ENCODE measurements around the gene MS4A18.
"Not testable (repeated sequence)": the region's sequence is repeated elsewhere in the genome, so short reads cannot be mapped to it uniquely, and the experiment has no call there.

Gene MS4A18

GRCh38 chr11:60700689-60701468 lies 23.6 kb upstream of the MS4A18 start:
- no peak for DNase-seq (ENCODE audit: low read depth)
- H3K4me3 ChIP-seq (ENCODE audit: low read length) = no peak overlapping the region
- TF ChIP-seq, protein P1, sequence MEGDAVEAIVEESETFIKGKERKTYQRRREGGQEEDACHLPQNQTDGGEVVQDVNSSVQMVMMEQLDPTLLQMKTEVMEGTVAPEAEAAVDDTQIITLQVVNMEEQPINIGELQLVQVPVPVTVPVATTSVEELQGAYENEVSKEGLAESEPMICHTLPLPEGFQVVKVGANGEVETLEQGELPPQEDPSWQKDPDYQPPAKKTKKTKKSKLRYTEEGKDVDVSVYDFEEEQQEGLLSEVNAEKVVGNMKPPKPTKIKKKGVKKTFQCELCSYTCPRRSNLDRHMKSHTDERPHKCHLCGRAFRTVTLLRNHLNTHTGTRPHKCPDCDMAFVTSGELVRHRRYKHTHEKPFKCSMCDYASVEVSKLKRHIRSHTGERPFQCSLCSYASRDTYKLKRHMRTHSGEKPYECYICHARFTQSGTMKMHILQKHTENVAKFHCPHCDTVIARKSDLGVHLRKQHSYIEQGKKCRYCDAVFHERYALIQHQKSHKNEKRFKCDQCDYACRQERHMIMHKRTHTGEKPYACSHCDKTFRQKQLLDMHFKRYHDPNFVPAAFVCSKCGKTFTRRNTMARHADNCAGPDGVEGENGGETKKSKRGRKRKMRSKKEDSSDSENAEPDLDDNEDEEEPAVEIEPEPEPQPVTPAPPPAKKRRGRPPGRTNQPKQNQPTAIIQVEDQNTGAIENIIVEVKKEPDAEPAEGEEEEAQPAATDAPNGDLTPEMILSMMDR (conservative IDR thresholded peaks at IDR 0.05; ENCODE audit: low read length) = no peak; the same call in 1 of the 2 replicates

- DNase-seq (ENCODE audit: low read depth) = no peak
- TF ChIP-seq, protein P1 (conservative IDR thresholded peaks at IDR 0.05; ENCODE audit: low read length) = no peak
- H3K4me3 ChIP-seq (ENCODE audit: low read length) = no peak overlapping the region
Observed at GRCh38 chr11:60701469-60701818, 23.1 kb upstream of the MS4A18 start.

- TF ChIP-seq, protein P1 (conservative IDR thresholded peaks at IDR 0.05; ENCODE audit: low read length) = no peak
- H3K4me3 ChIP-seq (ENCODE audit: low read length) = no peak overlapping the region
- no peak for DNase-seq (ENCODE audit: low read depth)
Observed at GRCh38 chr11:60703374-60703773, 21.1 kb upstream of the MS4A18 start.

- no peak for DNase-seq (ENCODE audit: low read depth)
- TF ChIP-seq, protein P1 (conservative IDR thresholded peaks at IDR 0.05; ENCODE audit: low read length) = no peak
- H3K4me3 ChIP-seq (ENCODE audit: low read length) = no peak overlapping the region
Observed at GRCh38 chr11:60705895-60706294, 18.6 kb upstream of the MS4A18 start.

DNA sequence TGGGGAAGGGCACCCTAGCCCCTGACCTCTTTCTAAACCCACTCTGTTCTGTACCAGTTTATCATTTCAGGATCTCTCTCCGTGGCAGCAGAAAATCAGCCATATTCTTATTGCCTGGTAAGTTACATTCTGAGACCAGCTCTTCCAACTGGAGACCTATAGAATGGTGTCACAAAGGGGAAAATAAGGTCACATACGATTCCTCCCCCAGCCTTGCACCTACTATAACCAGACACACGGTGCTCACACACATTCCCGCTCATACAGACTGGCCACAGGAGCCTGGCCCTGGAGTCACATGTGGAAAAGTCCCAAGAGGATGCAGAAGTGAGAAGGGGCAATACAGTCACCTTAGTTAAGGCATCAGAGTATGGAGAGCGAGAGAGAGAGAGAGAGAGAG lies 17.6 kb upstream of the MS4A18 start:
- TF ChIP-seq, protein P1 (conservative IDR thresholded peaks at IDR 0.05; ENCODE audit: low read length) = no peak
- H3K4me3 ChIP-seq (ENCODE audit: low read length) = no peak overlapping the region
- DNase-seq (ENCODE audit: low read depth) = no peak

DNA sequence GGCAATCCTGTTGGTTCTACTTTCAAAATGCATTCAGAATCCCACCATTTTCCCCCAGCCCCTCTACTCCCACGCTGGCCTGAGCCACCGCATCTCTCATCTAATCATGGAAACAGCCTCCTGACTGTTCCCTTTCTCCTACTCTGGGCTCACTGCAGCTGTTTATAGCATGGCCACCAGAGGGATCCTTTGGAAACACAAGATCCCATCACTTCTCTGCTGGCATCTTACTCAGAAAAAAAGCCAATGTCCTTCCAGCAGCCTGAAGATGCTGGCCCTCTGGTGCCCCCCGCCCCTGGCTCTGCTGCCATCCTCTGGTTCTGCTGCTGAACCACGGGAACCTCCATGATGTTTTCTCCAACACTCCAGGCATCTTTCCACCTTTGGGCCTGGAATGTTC lies 14.0 kb upstream of the MS4A18 start:
- DNase-seq (ENCODE audit: low read depth) = no peak
- H3K4me3 ChIP-seq (ENCODE audit: low read length) = no peak overlapping the region
- TF ChIP-seq, protein P1 (conservative IDR thresholded peaks at IDR 0.05; ENCODE audit: low read length) = no peak; the same call in 1 of the 2 replicates

DNA sequence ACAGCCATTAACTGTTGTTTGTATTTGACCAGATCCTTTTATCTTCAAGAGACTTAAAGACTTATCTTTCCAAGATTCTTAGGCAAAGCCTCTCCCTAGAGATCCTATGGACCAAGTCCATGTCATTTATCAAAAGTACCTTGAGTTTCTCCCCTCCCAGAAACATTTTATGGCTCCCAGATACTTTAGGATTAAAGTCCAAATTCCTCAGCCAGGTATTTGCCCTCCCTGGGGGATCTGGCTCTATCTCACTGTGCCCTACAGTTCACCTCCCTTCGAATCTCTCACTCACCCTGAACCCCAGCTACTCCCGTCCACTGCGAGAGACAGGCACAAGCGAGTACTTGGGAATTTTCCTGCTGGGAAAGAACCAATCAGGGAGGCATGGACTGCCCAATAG lies 13.2 kb upstream of the MS4A18 start:
- TF ChIP-seq, protein P1 (conservative IDR thresholded peaks at IDR 0.05; ENCODE audit: low read length) = no peak
- DNase-seq (ENCODE audit: low read depth) = no peak
- no peak overlapping the region for H3K4me3 ChIP-seq (ENCODE audit: low read length)

DNA sequence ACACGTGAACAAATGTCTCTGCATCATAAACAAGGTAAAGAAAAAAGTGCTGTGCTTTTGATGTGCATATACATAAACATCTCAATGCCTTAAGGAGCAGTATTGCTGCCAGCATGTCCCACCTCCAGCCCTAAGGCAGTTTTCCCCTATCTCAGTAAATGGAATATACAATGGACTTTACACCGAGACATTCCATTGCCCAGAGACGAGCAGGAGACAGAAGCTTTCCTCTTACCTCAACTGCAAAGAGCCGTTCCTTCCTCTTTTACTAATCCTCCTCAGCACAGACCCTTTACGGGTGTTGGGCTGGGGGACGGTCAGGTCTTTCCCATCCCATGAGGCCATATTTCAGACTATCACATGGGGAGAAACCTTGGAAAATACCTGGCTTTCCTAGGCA lies 11.1 kb upstream of the MS4A18 start:
- not testable (repeated sequence) for H3K4me3 ChIP-seq (ENCODE audit: low read length); DNase-seq (ENCODE audit: low read depth)

Data from AG10803 (cell line).